Panc1 (cell line): ENCODE results near the gene DYNC2I2. TPM values are rescaled to one million over a fixed set of nuclear protein-coding genes. Genes with fewer than 3 reads are reported as not detected.

Source experiments
- ATAC-seq: fragments of 200-7000 bp; cut with Tn5 transposase; 2 replicates; pipeline ENCODE4 v1.9.1; 2020; ENCODE audit warnings: mild to moderate bottlenecking, moderate library complexity
- BruUV-seq: library from RNA; stranded (reverse); fragments of 400-500 nt; replicated peaks from 2 replicates; lab custom pipeline; 2021; lab: Mats Ljungman, UMichigan
- CTCF ChIA-PET: fragments of 300-600 bp; sonication (Branson Sonifier 250); formaldehyde crosslinking; loops from one replicate; lab custom pipeline; 2022; ENCODE audit warnings: antibody characterized with exemption; lab: Charles Lee
- POLR2A ChIA-PET: fragments of 300-600 bp; sonication (Branson Sonifier 250); formaldehyde crosslinking; loops from one replicate; lab custom pipeline; 2022; ENCODE audit warnings: antibody characterized with exemption; lab: Charles Lee
- DNase-seq: peaks from one replicate; pipeline ENCODE4 v3.0.0-alpha.2; 2010; ENCODE audit warnings: low read depth, low spot score
- H3K27ac ChIP-seq: 2 replicates; pipeline ENCODE4 v1.5.1; 2011; ENCODE audit warnings: mild to moderate bottlenecking, low read length, inconsistent platforms
- H3K27me3 ChIP-seq: fragments of 200-500 bp; sonication (Bioruptor generic); 2 replicates; pipeline ENCODE4 v1.6.0; 2014; ENCODE audit warnings: low read length, inconsistent platforms; ENCODE audit not compliant: control insufficient read depth, insufficient read depth
- H3K36me3 ChIP-seq: fragments of 200-500 bp; sonication (Bioruptor generic); 2 replicates; pipeline ENCODE4 v1.5.1; 2014; ENCODE audit warnings: inconsistent platforms, mild to moderate bottlenecking, low read length, moderate library complexity; ENCODE audit not compliant: control insufficient read depth, insufficient read depth
- H3K4me1 ChIP-seq: 2 replicates; pipeline ENCODE4 v1.5.1; 2011; ENCODE audit warnings: inconsistent platforms, mild to moderate bottlenecking, low read length, moderate library complexity; ENCODE audit not compliant: control insufficient read depth, insufficient read depth
- H3K4me3 ChIP-seq, 2 experiments: 2 replicates each; pipeline ENCODE4 v1.5.1; 2011 to 2012; ENCODE audit warnings: low read depth in 2 of 2, low read length in 2 of 2, mild to moderate bottlenecking in 2 of 2, inconsistent platforms in 1 of 2, moderate library complexity in 1 of 2
- H3K9me3 ChIP-seq: fragments of 200-500 bp; sonication (Bioruptor generic); 2 replicates; pipeline ENCODE4 v1.5.1; 2014; ENCODE audit warnings: low read depth, mild to moderate bottlenecking, inconsistent platforms, low read length, moderate library complexity; ENCODE audit not compliant: control insufficient read depth, insufficient read depth
- POLR2AphosphoS5 ChIP-seq: IDR thresholded peaks from 2 replicates; pipeline ENCODE4 v1.6.1; 2012; ENCODE audit warnings: mild to moderate bottlenecking, low read depth, low read length, moderate library complexity
- SIN3A ChIP-seq: IDR thresholded peaks from 2 replicates; pipeline ENCODE4 v1.6.1; 2012; ENCODE audit warnings: low read depth, mild to moderate bottlenecking, low read length, moderate library complexity, borderline replicate concordance; ENCODE audit not compliant: insufficient read depth
- TCF7L2 ChIP-seq: IDR thresholded peaks from 2 replicates; pipeline ENCODE4 v1.6.1; 2011; ENCODE audit warnings: mild to moderate bottlenecking, low read depth, low read length, inconsistent platforms
- in situ Hi-C: cut with HindIII; loops from 2 replicates; pipeline ENCODE4 v1.10.0; 2016; ENCODE audit warnings: low sequenced_read_pairs, low pct_unique_long_range_greater_than_20kb
- intact Hi-C: fragments of 100-400 bp; cut with micrococcal nuclease; formaldehyde crosslinking; loops from one replicate; pipeline ENCODE4 v1.10.0; 2022; ENCODE audit not compliant: unreplicated experiment
- total RNA-seq: library from RNA; stranded (reverse); gene quantifications from one replicate; pipeline ENCODE4 v1.2.1, GENCODE V29; 2021; ENCODE audit not compliant: unreplicated experiment
- TF ChIP-seq, protein P1 (sequence below), 2 experiments: IDR thresholded peaks; 2 replicates each; pipeline ENCODE4 v1.6.1; 2011 to 2012; ENCODE audit warnings: low read depth in 2 of 2, control low read depth in 1 of 2, low read length in 1 of 2, mild to moderate bottlenecking in 1 of 2, moderate library complexity in 1 of 2; ENCODE audit not compliant: insufficient read depth in 1 of 2
- TF ChIP-seq, protein P2 (sequence below): fragments of 450-650 bp; IDR thresholded peaks from 2 replicates; pipeline ENCODE4 v1.5.1; 2017; ENCODE audit warnings: mild to moderate bottlenecking

Gene DYNC2I2
- total RNA-seq, 1 experiment from 2014 or later: 78.1 TPM

DNA sequence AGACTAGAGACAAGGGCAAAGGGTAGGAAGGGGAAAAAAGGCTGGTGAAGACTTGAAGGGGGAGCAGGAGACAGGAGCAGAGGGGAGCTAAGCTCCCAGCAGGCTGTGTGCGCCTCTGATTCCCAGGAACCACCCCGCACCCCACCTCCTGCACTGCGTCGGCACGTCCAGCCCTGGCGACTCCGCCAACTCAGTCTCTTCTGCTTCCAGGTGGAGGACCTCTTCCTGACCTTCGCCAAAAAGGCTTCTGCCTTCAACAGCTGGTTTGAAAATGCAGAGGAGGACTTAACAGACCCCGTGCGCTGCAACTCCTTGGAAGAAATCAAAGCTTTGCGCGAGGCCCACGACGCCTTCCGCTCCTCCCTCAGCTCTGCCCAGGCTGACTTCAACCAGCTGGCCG, 30.5 kb downstream of the DYNC2I2 start:
- ATAC-seq: no peak
- ChIA-PET CTCF (no interaction called here), POLR2A (interaction anchor here (0.6 kb wide), 1 partner anchor 45 kb away, joined by 15 read pairs; no protein-coding TSS in a partner anchor)
- no peak for TF ChIP-seq TCF7L2
- TF ChIP-seq, protein P1, sequence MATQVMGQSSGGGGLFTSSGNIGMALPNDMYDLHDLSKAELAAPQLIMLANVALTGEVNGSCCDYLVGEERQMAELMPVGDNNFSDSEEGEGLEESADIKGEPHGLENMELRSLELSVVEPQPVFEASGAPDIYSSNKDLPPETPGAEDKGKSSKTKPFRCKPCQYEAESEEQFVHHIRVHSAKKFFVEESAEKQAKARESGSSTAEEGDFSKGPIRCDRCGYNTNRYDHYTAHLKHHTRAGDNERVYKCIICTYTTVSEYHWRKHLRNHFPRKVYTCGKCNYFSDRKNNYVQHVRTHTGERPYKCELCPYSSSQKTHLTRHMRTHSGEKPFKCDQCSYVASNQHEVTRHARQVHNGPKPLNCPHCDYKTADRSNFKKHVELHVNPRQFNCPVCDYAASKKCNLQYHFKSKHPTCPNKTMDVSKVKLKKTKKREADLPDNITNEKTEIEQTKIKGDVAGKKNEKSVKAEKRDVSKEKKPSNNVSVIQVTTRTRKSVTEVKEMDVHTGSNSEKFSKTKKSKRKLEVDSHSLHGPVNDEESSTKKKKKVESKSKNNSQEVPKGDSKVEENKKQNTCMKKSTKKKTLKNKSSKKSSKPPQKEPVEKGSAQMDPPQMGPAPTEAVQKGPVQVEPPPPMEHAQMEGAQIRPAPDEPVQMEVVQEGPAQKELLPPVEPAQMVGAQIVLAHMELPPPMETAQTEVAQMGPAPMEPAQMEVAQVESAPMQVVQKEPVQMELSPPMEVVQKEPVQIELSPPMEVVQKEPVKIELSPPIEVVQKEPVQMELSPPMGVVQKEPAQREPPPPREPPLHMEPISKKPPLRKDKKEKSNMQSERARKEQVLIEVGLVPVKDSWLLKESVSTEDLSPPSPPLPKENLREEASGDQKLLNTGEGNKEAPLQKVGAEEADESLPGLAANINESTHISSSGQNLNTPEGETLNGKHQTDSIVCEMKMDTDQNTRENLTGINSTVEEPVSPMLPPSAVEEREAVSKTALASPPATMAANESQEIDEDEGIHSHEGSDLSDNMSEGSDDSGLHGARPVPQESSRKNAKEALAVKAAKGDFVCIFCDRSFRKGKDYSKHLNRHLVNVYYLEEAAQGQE (IDR thresholded peaks at IDR 0.05; ENCODE audit: insufficient read depth in 1 of 2, low read depth in 2 of 2, low read length in 1 of 2): no peak
- TF ChIP-seq, protein P2, sequence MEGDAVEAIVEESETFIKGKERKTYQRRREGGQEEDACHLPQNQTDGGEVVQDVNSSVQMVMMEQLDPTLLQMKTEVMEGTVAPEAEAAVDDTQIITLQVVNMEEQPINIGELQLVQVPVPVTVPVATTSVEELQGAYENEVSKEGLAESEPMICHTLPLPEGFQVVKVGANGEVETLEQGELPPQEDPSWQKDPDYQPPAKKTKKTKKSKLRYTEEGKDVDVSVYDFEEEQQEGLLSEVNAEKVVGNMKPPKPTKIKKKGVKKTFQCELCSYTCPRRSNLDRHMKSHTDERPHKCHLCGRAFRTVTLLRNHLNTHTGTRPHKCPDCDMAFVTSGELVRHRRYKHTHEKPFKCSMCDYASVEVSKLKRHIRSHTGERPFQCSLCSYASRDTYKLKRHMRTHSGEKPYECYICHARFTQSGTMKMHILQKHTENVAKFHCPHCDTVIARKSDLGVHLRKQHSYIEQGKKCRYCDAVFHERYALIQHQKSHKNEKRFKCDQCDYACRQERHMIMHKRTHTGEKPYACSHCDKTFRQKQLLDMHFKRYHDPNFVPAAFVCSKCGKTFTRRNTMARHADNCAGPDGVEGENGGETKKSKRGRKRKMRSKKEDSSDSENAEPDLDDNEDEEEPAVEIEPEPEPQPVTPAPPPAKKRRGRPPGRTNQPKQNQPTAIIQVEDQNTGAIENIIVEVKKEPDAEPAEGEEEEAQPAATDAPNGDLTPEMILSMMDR: no peak
- TF ChIP-seq SIN3A: no peak
- TF ChIP-seq POLR2AphosphoS5: 0 out of 2 replicates have a peak, but pooled peaks have one; percentile 17
- no peaks in the 10 kb centered on the region for H3K9me3 ChIP-seq
- in situ Hi-C loops (no loop called here), intact Hi-C loops (no loop called here)
- no TSS peak for BruUV-seq
- H3K4me3 ChIP-seq: no peak overlapping the region
- H3K27ac ChIP-seq: no peak overlapping the region
- no peaks in the 10 kb centered on the region for H3K27me3 ChIP-seq
- H3K36me3 ChIP-seq: peaks cover 2% of the 10 kb centered on the region; the same call in 1 of the 2 replicates
- peaks cover 15% of the 10 kb centered on the region for H3K4me1 ChIP-seq
- no peak for DNase-seq

DNA sequence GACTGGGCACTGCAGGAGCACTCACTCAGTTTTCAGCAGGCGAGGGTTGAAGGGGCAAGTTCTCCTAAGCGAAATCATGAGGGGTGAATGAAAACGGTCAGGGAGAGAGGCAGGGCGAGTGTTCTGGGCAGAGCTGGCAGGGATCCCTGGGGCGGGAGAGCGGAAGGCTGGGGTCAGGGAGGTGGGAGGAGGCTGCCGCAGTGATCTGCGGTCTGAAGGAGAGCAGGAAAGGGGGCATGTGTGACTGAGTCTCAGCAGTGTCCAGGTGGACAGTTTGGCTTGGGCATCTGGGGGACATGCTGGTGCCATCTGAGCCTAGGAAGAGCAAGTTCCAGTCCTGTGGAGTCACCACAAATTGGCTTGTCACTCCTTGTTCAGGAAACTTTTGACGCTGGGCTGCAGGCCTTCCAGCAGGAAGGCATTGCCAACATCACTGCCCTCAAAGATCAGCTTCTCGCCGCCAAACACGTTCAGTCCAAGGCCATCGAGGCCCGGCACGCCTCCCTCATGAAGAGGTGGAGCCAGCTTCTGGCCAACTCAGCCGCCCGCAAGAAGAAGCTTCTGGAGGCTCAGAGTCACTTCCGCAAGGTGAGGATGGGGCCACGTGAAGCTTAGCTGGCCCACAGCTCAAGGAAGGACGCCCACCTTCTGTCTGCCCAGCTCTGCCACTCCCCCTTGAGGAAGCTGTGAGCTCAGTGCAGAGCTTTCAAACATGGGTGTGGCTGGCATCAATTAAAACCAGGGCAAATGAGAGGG, 31.1 kb downstream of the DYNC2I2 start:
- H3K9me3 ChIP-seq: no peaks in the 10 kb centered on the region
- ChIA-PET CTCF (no interaction called here), POLR2A (interaction anchor here (0.6 kb wide), 1 partner anchor 46 kb away, joined by 15 read pairs; no protein-coding TSS in a partner anchor)
- ATAC-seq: no peak
- H3K36me3 ChIP-seq: peaks cover 4% of the 10 kb centered on the region; the same call in 1 of the 2 replicates
- in situ Hi-C loops: no loop called here
- no peaks in the 10 kb centered on the region for H3K27me3 ChIP-seq
- no peak overlapping the region for H3K27ac ChIP-seq
- peaks cover 15% of the 10 kb centered on the region for H3K4me1 ChIP-seq
- TF ChIP-seq SIN3A (no peak), POLR2AphosphoS5 (no peak), TCF7L2 (no peak)
- TF ChIP-seq, protein P1 (IDR thresholded peaks at IDR 0.05; ENCODE audit: insufficient read depth in 1 of 2, low read depth in 2 of 2, low read length in 1 of 2): no peak
- TF ChIP-seq, protein P2: no peak
- no peak overlapping the region for H3K4me3 ChIP-seq
- BruUV-seq: TSS peak; percentile 33
- DNase-seq: no peak
- intact Hi-C loops: no loop called here
